HG02623 (cell line): ENCODE results near the gene DHX58.

ENCODE experiments used
- ATAC-seq: cut with Tn5 transposase; IDR thresholded peaks from one replicate; pipeline ENCODE4 v1.9.1; 2021; ENCODE audit warnings: moderate library complexity; ENCODE audit not compliant: unreplicated experiment

DHX58 gene

DNA sequence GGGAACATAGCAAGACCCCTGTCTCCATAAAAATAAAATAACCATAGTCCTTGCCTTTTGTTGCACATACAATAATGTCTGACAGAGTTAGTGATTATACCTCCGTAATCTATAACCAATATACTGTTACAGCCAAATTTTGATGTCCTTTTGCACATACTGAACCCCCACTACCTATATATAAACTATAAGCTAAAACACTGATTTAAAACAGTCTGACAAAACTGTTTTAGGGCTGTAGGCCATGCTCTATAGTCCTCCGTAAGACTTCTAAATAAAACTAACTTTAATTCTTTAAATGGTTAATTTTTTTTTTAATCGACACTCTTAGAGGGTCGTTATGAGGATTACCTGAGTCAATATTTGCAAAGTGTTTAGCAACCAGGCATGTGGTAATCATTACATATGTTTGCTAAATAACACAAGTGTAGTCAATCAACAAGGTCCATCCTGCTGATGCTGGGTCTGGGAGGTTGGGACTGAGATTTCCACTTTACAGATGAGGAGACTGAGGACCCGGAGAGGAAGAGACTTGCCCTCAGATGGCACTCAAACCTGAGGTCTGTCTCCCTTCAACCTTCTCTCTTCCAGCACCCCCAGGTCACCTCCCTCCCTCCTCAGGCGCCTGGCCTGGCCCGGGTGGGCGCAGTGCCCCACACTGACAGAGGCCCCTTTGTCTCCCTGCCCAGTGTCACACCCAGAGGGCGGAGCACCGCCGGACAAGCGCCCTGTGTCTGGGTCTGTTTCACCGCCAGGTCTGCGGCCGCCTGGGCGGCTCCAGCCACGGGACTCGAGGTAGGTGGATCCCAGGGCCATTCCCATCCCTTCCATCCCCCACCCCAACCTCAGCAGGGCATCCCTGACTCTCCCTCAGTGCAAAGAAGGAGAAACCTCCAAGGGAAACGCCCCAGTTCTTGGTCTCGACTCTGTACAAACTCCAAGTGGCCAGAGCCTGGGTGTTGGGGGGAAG lies 24.5 kb downstream of the DHX58 start:
- no peak for ATAC-seq

DNA sequence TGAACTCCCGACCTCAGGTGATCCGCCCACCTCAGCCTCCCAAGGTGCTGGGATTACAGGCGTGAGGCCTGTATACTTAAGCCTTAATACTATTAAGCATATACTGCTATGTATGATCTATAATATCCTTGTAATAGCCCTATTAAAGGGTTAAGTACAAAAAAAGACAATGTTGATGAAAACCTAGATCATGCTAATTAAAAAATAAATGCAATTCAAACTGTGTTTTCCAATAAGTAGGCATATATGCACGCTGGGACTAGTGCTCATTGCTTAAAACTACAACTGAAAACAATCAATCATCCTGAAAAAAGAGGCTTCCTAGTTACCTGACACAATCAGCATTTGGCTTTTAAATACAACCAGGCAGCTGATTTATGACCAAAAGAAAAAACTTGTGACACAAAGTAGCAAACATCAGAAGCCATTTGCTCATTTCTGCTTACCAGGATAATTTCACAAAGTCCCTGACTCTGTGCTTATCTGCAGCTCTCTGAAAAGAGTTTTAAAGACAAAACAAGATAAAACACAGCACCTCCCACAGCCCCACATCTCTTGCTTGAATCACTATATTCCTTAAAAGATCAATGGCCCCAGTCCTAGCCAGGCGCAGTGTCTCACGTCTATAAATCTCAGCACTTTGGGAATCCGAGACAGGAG lies 25.3 kb downstream of the DHX58 start:
- no peak for ATAC-seq

DNA sequence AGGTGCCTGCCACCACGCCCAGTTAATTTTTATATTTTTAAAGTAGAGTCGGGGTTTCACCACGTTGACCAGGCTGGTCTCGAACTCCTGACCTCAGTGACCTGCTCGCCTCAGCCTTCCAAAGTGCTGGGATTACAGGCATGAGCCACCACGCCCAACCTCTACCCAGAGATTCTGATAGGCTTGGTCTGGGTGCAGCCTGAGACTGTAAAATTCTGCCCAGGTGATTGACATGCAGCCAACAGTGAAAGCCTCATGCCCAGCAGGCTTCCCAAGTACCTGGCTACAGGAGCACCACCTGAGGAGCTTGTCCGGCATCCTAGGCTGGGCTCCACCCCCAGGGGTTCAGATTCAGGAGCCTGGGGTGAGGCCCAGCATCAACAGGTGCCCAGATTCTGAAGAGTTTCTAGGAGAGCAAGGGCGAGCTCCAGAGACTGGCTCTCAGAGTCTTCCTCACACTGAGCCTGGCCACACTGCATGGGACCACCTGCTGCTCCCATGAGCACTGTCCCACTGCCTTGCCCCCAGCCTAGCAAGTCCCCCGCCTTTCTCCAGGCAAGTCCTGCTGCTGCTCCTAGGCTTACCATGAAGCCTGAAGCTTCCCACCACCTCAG lies 30.9 kb downstream of the DHX58 start:
- ATAC-seq = no peak

DNA sequence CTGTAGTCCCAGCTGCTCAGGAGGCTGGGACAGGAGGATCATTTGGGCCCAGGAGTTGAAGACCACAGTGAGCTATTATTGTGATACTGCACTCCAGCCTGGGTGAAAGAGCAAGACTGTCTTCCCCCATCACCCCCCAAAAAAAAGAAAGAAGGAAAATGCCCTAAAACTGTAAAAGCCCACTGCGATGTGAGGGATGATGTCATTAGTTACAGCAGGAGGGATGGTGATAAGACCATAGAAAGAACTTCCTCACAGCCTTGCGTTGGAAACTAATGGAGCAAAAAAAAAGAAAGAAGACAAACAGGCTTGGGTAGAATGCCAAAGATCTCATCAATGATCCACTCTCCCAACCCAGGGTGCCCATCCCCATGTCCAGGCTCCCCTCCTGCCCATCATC lies 33.0 kb downstream of the DHX58 start:
- ATAC-seq = no peak

DNA sequence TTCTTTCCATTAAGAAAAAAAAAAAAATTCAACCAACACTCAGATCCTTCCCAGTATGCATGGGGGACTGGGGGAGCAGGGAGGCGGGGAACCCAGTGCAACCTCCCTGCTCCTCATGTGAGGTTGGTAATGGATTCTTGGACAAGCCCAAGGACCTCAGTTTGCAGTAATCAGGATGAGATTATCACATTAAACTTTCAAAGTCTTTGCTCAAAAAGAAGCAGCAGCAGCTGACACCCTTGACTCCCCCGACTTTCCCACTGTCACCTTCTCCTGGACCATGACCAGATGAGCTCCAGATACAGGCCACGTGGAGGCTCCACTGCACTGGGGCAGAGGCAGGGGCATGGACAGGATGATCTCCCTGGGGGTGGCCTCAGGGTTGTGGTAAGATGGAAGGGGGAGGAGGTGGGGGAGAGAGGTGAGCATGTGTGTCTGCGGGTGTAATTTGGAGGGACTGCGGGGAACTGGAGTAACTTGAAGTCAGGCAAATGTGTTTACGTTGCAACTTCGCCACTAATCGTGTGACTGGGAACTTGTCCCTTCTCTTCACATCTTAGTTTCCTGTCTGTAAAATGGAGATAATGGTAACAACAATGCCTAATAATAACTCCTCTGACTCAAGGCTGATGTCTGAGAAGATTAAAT lies 34.0 kb downstream of the DHX58 start:
- no peak for ATAC-seq

DNA sequence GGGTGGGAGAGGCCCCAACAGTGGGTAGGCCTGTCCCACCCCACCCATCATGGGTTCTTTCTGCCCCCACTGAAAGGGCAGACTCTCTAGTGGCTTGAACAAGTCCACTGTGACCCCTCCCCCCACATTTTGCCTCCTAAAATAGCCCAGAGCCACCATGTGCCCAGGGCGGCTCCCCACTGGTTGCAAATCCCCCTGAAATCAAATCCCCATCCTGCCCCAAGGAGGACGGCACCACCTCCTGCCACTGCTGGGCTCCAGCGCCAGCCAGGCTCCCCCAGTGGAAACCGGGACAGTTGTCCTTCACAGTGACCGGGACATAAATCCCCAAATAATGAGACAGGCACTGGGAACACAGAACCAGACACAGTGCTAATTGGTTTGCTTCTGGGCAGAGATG lies 34.8 kb downstream of the DHX58 start:
- no peak for ATAC-seq

DNA sequence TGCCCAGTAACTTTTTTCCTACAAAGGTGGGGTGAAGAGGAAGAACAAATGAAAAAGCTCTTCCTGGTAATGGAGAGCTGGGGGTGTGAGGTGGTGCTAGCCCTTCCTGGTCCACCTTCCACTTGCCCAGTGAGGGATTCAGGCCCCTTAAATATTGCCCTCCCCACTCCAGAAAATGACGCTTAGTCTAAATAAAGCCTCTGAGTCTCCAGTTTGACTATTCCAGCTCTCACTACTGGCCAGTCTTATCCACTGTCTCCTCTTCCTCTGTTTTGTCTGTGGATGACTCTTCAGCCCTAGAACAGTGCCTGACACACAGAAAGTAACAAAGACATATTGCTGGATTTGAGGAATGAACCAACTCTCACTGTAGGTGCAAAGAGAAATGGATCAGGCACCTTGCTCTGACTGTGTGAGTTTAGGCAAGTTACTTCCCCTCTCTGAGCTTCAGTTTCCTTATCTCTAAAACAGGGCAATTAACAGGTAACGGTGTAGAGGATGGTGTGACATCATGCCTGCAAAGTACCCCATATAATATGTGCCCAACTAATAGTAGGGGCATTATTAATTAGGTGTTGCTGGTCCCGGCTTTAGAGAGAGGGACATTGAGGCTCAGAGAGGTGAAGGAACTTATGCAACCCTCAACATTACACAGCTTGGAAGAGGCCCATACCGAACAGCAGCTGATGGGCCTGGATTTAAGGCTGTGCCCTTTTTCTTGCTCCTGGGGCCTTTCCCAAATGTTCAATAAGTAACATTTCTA lies 35.5 kb downstream of the DHX58 start:
- no peak for ATAC-seq

DNA sequence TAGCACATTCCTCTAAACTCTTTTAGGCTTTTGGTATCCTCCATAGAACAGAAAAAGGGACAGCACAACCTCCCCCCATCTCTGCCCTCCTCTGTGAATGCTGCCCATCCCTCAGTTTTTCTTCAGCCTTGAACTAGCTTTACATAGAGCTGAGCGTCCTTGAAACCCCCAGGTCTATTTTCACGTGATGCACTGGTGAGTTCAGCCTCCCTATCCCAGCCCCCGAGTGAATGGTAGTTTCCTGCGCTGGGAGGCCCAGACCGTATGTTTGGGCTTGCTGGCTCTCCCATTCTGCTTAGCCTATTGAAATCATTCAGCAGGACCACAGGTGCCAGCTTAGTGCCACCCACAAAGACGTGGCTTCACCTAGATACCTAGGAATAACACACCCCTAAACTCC lies 36.7 kb downstream of the DHX58 start:
- ATAC-seq = no peak

DNA sequence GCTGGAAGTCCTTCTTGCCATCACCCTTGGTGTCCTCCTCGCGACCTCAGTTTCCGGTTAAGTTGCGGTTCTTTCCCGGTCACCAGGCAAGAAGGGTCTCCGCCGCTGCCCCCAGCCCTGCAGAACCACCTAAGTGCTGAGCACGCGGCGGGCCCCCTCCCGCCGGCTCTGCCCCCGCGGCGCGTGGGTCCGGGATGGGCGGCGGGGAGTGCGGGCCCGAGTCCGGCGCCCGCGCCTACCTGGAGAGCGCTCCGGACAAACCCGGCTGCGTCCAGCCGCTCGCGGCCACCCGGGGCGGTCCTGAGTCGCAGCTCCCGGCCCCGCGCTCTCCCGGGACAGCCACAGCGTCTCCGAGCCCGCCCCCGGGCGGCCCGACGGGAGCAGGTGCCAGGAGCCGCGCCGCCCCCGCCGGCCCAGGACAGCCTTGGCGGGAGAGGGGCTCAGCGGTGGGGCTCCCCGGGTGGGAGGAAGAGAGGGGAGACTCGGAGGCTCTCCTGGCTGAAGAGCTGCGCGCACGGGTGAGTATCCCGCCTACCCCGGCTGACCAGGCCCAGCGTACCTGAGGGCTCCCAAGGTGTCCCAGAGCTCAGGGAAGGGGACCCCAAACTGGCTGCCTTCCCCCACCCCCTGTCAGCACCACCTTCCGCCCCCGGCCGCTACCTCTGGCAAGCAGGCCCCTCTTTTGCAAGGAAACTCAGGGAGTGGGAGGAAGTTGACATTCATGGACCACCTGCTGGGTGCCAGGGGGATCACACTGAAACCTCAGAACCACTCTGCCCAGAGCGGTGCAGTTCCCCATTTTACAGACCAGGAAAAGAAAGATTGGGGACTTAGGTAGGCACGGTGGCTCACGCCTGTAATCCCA lies 40.0 kb downstream of the DHX58 start:
- ATAC-seq = no peak

DNA sequence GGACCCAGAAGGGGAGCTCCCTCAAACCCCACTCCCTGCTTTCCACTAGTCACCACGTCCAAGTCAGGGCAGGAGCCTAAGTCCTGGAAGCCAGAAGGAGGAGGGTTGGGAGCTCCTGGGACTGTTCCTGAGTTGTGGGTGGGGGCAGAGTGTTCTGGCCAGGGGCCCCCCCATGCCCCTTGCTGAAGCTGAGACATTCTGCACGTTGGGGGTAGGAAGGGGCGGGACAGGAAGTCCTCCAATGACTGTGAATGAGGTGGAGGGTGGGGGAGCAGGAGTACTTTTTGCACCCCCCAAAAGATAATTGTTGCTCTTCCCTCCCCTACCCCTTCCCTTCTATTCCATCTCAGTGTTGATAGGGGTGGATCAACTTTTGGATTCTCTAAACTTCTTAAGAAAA lies 40.7 kb downstream of the DHX58 start:
- no peak for ATAC-seq

DNA sequence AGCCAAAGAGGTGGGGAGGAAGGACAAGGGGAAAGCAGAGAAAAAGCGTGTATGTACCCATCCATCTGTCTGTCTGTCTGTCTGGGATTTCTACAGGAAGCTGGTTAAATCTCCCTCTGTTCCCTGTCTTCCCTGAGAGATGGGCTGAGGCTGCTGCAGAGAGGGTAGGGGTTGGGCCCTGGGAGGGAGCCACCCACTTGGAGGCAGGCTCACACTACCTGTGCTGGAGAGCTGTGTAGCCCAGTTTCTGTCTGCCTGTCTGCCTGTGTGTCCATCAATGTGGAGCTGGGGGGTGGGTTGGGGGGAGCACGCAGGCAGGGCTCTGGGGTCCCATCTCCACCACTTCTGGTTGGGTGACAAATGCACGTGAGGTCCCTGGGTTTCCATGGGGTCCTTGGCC lies 43.5 kb downstream of the DHX58 start:
- ATAC-seq = no peak

DNA sequence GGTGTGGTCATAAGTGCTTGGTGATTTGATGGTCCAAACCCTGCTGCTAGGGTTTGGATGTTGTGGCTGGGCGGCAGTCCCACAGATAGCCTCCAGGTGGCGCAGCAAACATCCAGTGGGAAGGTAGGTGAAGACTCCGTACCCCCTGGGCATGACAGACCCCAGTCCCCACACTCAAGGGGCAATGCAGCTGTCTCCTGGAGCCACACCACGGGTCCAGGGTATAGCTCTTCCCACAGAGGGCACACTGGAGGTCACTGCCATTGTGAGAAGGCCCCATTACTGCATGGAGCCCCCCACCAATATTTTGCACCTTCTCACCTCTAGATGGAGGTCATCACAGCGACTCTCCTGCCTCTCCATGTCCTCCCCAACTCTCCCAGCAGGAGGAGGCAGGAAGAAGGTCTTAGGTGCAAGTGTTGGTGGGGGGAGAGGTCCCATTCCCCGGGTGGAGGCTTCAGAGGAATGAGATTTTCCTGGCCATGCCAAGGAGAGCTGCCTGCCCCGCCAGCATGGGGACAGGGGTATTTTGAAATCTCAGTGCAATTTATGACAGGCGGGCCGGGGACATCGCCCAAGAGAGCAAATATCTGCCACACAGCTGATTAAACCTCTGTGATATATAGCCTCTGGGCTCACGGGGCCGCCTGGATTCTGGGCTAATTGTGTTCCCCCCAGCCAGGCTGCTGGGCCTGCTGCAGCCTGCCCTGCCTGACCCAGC lies 45.0 kb downstream of the DHX58 start:
- no peak for ATAC-seq

DNA sequence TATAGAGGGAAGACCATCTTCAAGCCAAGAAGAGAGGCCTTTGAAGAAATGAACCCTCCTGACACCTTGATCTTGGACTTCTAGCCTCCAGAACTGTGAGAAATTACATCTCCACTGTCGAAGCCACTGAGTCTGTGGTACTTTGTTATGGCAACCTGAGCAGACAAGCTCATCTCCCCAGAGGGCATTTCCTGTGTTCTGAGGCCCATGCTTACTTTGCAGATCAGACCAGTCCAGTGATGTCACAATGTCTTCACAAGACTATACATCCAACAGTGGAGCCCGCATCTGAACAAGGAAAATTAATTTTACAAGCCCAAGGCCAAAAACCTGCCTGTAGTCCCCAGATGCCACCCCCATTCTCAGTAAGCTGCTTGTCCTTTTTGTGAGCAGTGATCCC lies 47.3 kb downstream of the DHX58 start:
- ATAC-seq = no peak

DNA sequence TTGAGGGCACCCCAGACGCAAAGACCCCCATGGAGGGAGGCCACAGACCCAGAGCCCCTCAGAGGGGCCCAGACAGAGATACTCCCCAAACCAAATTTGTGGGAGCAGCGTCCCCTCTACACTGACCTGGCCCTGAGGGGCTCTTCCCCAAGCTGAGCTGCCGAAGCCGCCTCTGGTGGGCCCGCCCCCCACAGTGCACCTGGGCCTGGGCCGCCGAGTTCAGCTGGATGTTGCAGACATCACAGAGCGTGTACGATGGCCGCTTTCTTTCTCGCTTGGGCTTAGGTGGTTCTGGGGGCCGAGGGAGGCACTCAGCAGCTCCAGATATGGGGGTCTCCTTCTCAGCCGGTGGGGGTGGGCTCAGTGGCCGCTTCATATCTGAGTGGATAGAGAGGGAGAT lies 49.8 kb downstream of the DHX58 start:
- ATAC-seq = no peak

DNA sequence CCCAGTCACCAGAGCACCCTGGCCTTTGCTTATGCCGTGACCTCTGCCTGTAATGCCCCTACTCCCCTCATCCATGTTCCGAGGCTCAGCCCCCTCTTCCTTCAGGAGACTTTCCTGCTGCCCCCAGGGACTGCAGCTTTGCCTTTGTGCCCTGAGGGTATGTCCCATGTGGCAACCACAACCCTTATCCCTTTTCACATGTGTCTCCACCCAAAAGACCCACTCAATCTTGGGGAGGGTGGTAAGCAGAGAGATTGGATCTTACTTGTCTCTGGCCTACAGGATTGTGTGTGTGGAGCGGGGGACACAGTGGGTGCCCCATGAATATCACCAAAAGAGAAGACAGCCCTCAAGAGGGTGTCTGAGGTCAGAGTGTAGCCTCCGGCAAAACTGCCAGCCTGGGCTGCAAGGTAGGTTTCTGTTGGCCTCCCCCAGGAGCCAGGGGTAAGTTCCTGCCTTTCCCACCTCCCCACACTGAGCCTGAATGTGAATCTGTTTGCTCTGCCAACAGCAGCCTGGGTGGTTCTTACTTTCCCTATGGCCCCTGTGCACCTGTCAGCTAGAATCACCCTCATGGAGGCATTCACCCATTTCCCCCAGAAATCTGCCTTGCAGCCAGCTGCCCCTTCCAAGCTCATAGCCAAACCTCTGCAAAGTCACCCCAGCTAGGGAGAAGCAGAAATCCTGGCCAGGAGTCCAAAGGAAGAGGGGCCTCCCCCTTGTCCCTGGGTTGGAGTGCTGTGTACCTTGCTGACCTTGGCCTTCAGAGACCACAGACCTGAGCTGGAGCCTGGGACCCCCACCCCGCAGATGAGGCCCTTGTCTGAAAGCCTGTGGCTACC lies 50.6 kb downstream of the DHX58 start:
- no peak for ATAC-seq

DNA sequence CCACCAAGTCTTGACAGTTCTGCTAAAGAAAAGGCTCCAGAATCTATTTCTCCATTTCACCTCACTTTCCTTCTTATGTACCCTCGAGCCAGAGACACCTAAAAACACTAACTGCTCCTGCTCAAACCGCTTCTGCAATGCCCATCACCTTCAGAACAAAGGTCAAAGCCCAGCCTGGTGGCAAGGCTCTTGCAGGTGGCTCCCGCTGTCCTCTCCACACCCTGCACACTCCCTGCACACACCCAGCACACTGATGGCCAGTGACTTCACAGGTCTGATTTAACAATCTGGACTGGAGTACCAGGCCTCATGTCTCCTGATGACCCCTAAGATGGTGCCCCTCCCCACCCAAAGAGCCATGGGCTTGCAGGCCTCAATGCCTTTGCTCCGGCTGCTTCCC lies 52.3 kb downstream of the DHX58 start:
- no peak for ATAC-seq

DNA sequence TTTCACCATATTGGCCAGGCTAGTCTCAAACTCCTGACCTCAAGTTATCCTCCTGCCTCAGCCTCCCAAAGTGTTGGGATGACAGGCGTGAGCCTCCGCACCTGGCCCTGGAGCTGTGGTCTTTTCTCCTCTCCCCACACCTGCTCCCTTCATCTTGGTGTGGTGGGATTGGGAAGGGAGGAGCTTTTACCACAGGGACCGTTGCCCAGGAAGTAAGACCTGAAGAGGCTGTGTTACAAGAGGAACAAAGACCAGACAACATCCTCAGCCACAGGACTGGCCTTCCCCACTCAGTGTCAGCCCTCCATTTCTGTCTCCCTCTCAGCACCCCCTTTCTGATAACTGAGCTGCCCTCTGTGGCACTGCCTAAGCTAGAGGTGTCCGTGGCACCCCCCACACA lies 52.7 kb downstream of the DHX58 start:
- ATAC-seq = no peak

DNA sequence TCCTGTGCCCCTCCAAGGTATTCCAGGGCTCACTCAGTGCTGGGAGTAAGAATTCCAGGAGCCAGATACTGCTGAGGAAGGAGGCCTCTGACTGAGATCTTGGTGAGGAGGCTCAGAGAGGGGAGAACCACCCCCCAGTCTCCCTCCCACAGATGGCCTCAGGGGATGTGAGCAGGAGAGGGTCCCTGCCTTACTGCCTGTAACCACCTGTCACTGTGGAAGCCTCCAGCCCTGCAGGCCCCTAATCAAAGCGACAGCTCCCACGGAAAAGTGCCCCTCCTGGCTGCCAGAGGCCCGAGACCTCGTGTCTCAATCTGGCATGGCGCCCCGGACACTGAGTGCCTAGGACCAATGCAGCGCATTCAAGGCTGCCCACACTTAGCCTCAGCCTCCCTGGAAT lies 54.5 kb downstream of the DHX58 start:
- no peak for ATAC-seq
